Neural cell (in vitro differentiated cells): Measurements from ENCODE around the gene NR5A1.

Experiments used
- POLR2AphosphoS5 ChIP-seq: IDR thresholded peaks from 2 replicates; pipeline ENCODE4 v1.6.1; 2012
- TF ChIP-seq, protein P1 (sequence below): fragments of 450-650 bp; IDR thresholded peaks from 2 replicates; pipeline ENCODE4 v1.5.1; 2014; ENCODE audit warnings: antibody characterized with exemption, mild to moderate bottlenecking, moderate library complexity; ENCODE audit not compliant: poor library complexity, severe bottlenecking

DNA sequence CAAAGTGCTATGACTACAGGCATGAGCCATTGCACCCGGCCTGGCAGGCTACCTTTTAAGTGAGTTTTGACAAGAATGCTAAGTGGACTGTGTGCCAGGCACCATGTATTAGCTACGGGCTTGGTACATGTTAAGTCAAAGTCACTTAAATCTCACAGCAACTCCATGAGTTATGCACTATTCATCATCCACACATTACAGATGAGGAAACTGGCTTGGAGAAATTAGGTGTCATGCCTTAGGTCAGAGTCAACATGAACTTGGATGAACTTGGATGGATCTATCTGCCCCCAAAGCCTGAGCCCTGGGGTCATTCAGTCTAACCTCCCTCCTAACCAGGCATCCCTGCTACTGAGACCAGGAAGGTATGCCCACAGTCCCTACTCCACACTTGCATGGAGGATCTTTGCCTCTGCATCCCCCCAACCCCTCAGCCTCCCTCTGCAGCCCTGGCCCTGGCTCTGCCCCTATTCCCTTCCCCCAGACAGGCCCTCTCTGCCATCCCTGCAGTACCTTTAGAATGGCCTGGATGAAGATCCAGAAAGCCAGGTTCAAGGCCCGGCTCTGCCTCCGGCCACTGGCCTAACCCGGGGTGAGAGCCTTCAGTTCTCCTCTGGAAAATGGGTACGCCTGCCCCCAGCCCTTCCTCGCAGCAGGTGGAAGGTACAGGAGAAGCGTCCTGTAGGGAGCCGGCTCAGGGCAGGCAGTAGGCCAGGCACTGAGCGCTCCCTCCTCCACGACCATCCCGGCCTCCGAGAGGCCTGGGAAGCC, 57.6 kb downstream of the NR5A1 start:
- TF ChIP-seq, protein P1, sequence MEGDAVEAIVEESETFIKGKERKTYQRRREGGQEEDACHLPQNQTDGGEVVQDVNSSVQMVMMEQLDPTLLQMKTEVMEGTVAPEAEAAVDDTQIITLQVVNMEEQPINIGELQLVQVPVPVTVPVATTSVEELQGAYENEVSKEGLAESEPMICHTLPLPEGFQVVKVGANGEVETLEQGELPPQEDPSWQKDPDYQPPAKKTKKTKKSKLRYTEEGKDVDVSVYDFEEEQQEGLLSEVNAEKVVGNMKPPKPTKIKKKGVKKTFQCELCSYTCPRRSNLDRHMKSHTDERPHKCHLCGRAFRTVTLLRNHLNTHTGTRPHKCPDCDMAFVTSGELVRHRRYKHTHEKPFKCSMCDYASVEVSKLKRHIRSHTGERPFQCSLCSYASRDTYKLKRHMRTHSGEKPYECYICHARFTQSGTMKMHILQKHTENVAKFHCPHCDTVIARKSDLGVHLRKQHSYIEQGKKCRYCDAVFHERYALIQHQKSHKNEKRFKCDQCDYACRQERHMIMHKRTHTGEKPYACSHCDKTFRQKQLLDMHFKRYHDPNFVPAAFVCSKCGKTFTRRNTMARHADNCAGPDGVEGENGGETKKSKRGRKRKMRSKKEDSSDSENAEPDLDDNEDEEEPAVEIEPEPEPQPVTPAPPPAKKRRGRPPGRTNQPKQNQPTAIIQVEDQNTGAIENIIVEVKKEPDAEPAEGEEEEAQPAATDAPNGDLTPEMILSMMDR = no peak
- no peak for TF ChIP-seq POLR2AphosphoS5
